Prostate gland (tissue), 2 donors: ENCODE results near the gene CECR2. TPM values are rescaled to one million over a fixed set of nuclear protein-coding genes. Genes with fewer than 3 reads are reported as not detected.

Source experiments
- DNase-seq: peaks from one replicate; pipeline ENCODE4 v3.0.0-alpha.2; 2019; ENCODE audit warnings: low spot score
- H3K27ac ChIP-seq, 2 donors: fragments of 200-600 bp; sonication (generic); 2 replicates each; pipeline ENCODE4 v1.5.1; 2017 to 2019
- H3K27me3 ChIP-seq: fragments of 200-600 bp; sonication (generic); replicated peaks from 2 replicates; pipeline ENCODE4 v1.5.1; 2019; ENCODE audit not compliant: insufficient read depth
- H3K36me3 ChIP-seq, 2 donors: fragments of 200-600 bp; sonication (generic); 1 replicate in 1 of 2; 2 replicates in 1 of 2; pipeline versions ENCODE4 v1.5.1 to v1.8.1; 2017 to 2019
- H3K4me1 ChIP-seq: fragments of 200-600 bp; sonication (generic); replicated peaks from 2 replicates; pipeline ENCODE4 v1.5.1; 2019
- H3K4me3 ChIP-seq, 2 donors: fragments of 200-600 bp; sonication (generic); 2 replicates each; pipeline ENCODE4 v1.5.1; 2017 to 2019
- H3K9me3 ChIP-seq: fragments of 200-600 bp; sonication (generic); 2 replicates; pipeline ENCODE4 v1.5.1; 2017
- CTCF ChIP-seq, 4 experiments: fragments of 200-600 bp in 2 of 4; fragments of 450-650 bp in 2 of 4; sonication (generic) in 2 of 4; IDR thresholded peaks; 1 replicate in 3 of 4; 2 replicates in 1 of 4; pipeline ENCODE4 v1.5.1; 2016 to 2019; ENCODE audit warnings: antibody characterized with exemption in 4 of 4, mild to moderate bottlenecking in 2 of 4, moderate library complexity in 2 of 4
- POLR2A ChIP-seq: fragments of 450-650 bp; IDR thresholded peaks from one replicate; pipeline ENCODE4 v1.6.1; 2016; ENCODE audit warnings: antibody characterized with exemption, mild to moderate bottlenecking
- POLR2AphosphoS5 ChIP-seq: sonication (generic); formaldehyde crosslinking; IDR thresholded peaks from one replicate; pipeline ENCODE4 v1.6.1; 2017; ENCODE audit warnings: antibody characterized with exemption
- WGBS: methylation state at CpG from one replicate; pipeline ENCODE4 v1.1.5; 2018; 5-methylcytosine and 5-hydroxymethylcytosine counted together
- intact Hi-C: fragments of 100-400 bp; cut with DNase I; formaldehyde crosslinking; loops from one replicate; pipeline ENCODE4 v1.14.2; 2022
- total RNA-seq, 2 donors: library from RNA; depleted of rRNA; stranded (reverse); fragments of >200 nt; gene quantifications; one replicate each; pipeline ENCODE4 v1.1.0, GENCODE V29; 2016

The CECR2 gene
- total RNA-seq, 2 donors from 2014 or later: 3.1 to 10.1 TPM

- DNase-seq: no peak
- Histone ChIP-seq H3K27me3 (no peaks in the 10 kb centered on the region), H3K4me1 (no peaks in the 10 kb centered on the region), H3K4me3 (no peak overlapping the region), H3K9me3 (no peaks in the 10 kb centered on the region), H3K27ac (no peak overlapping the region), H3K36me3 (no peaks in the 10 kb centered on the region)
- TF ChIP-seq CTCF (IDR thresholded peaks at IDR 0.05) (no peak), POLR2A (no peak), POLR2AphosphoS5 (no peak)
- intact Hi-C loops: no loop called here
- 94% methylated on average over 7 of the region's 7 CpGs for WGBS
Measured at GRCh38 chr22:17384612-17385330, 15.5 kb downstream of the CECR2 start.

- DNase-seq: no peak
- 44% methylated on average over 9 of the region's 9 CpGs for WGBS
- Histone ChIP-seq H3K4me1 (no peaks in the 10 kb centered on the region), H3K27me3 (no peaks in the 10 kb centered on the region), H3K36me3 (no peaks in the 10 kb centered on the region), H3K9me3 (no peaks in the 10 kb centered on the region), H3K4me3 (no peak overlapping the region), H3K27ac (peak overlapping the region in 1 of 2 donors; percentile 7)
- TF ChIP-seq CTCF (IDR thresholded peaks at IDR 0.05): no peak
- no peak for TF ChIP-seq POLR2AphosphoS5
- no peak for TF ChIP-seq POLR2A
- intact Hi-C loops: no loop called here
Measured at GRCh38 chr22:17387356-17387755, 18.1 kb downstream of the CECR2 start.

- TF ChIP-seq CTCF (IDR thresholded peaks at IDR 0.05): no peak
- no peak for TF ChIP-seq POLR2AphosphoS5
- no peak for TF ChIP-seq POLR2A
- no peak overlapping the region for H3K4me3 ChIP-seq
- WGBS: 88% methylated on average over 10 of the region's 10 CpGs
- no peaks in the 10 kb centered on the region for H3K9me3 ChIP-seq
- no peaks in the 10 kb centered on the region for H3K27me3 ChIP-seq
- no peak for DNase-seq
- intact Hi-C loops: no loop called here
- no peaks in the 10 kb centered on the region for H3K4me1 ChIP-seq
- H3K36me3 ChIP-seq: no peaks in the 10 kb centered on the region
- no peak overlapping the region for H3K27ac ChIP-seq
Measured at GRCh38 chr22:17388235-17388634, 19.0 kb downstream of the CECR2 start.

- intact Hi-C loops: no loop called here
- H3K27me3 ChIP-seq: no peaks in the 10 kb centered on the region
- no peaks in the 10 kb centered on the region for H3K36me3 ChIP-seq
- TF ChIP-seq POLR2A: no peak
- no peak for TF ChIP-seq CTCF (IDR thresholded peaks at IDR 0.05)
- TF ChIP-seq POLR2AphosphoS5: no peak
- no peaks in the 10 kb centered on the region for H3K9me3 ChIP-seq
- no peak overlapping the region for H3K27ac ChIP-seq
- 31% methylated on average over 5 of the region's 5 CpGs for WGBS
- H3K4me3 ChIP-seq: no peak overlapping the region
- H3K4me1 ChIP-seq: no peaks in the 10 kb centered on the region
- no peak for DNase-seq
Measured at GRCh38 chr22:17390087-17390486, 20.8 kb downstream of the CECR2 start.

- 48% methylated on average over 3 of the region's 3 CpGs for WGBS
- intact Hi-C loops: no loop called here
- DNase-seq: no peak
- Histone ChIP-seq H3K27me3 (no peaks in the 10 kb centered on the region), H3K4me3 (no peak overlapping the region), H3K36me3 (no peaks in the 10 kb centered on the region), H3K27ac (no peak overlapping the region), H3K9me3 (no peaks in the 10 kb centered on the region), H3K4me1 (no peaks in the 10 kb centered on the region)
- TF ChIP-seq POLR2AphosphoS5: no peak
- TF ChIP-seq CTCF (IDR thresholded peaks at IDR 0.05): no peak
- TF ChIP-seq POLR2A: no peak
Measured at GRCh38 chr22:17396516-17396915, 27.3 kb downstream of the CECR2 start.
